Neuronal stem cell (in vitro differentiated cells): Measurements from ENCODE around the gene MEIOB.

ENCODE experiments used
- DNase-seq: peaks from one replicate; pipeline ENCODE4 v3.0.0-alpha.2; 2013; ENCODE audit warnings: low spot score
- H2AFZ ChIP-seq: one replicate; pipeline ENCODE4 v1.6.1; 2013; ENCODE audit warnings: mild to moderate bottlenecking, low read length, inconsistent platforms
- H2AK5ac ChIP-seq: 2 replicates; pipeline ENCODE4 v1.6.1; 2013; ENCODE audit warnings: low read depth, mild to moderate bottlenecking, inconsistent platforms, low read length, moderate library complexity, mixed read lengths
- H2BK120ac ChIP-seq: 2 replicates; pipeline ENCODE4 v1.6.1; 2013; ENCODE audit warnings: low read depth, mild to moderate bottlenecking, inconsistent platforms, low read length, moderate library complexity, mixed read lengths
- H2BK12ac ChIP-seq: one replicate; pipeline ENCODE4 v1.6.1; 2013; ENCODE audit warnings: low read length, inconsistent platforms
- H2BK15ac ChIP-seq: 2 replicates; pipeline ENCODE4 v1.6.1; 2013; ENCODE audit warnings: mild to moderate bottlenecking, low read length, inconsistent platforms, mixed read lengths
- H2BK5ac ChIP-seq: one replicate; pipeline ENCODE4 v1.6.1; 2013; ENCODE audit warnings: inconsistent platforms, mild to moderate bottlenecking, low read length, moderate library complexity
- H3K14ac ChIP-seq: one replicate; pipeline ENCODE4 v1.6.1; 2013; ENCODE audit warnings: low read length, inconsistent platforms
- H3K18ac ChIP-seq: 2 replicates; pipeline ENCODE4 v1.6.1; 2013; ENCODE audit warnings: low read length, inconsistent platforms
- H3K23ac ChIP-seq: 2 replicates; pipeline ENCODE4 v1.6.1; 2013; ENCODE audit warnings: low read depth, mild to moderate bottlenecking, mixed read lengths, low read length, inconsistent platforms; ENCODE audit not compliant: poor library complexity
- H3K27ac ChIP-seq: replicated peaks from 3 replicates; pipeline ENCODE4 v1.5.1; 2013; ENCODE audit warnings: low read length, inconsistent platforms
- H3K27me3 ChIP-seq, 3 experiments: 2 replicates each; pipeline ENCODE4 v1.6.1; 2013; ENCODE audit warnings: low read length in 3 of 3, mild to moderate bottlenecking in 2 of 3, inconsistent platforms in 1 of 3, low read depth in 1 of 3, mixed read lengths in 1 of 3, moderate library complexity in 1 of 3; ENCODE audit not compliant: control insufficient read depth in 3 of 3, insufficient read depth in 3 of 3
- H3K36me3 ChIP-seq, 2 donors: replicated peaks in 1 of 2; 2 replicates each; pipeline ENCODE4 v1.6.1; 2013; ENCODE audit warnings: low read length in 2 of 2; ENCODE audit not compliant: control insufficient read depth in 2 of 2, insufficient read depth in 2 of 2
- H3K4ac ChIP-seq: 2 replicates; pipeline ENCODE4 v1.6.1; 2013; ENCODE audit warnings: inconsistent platforms, mild to moderate bottlenecking, low read length, moderate library complexity
- H3K4me1 ChIP-seq, 2 donors: 1 replicate in 1 of 2; 2 replicates in 1 of 2; pipeline ENCODE4 v1.6.1; 2013; ENCODE audit warnings: low read length in 2 of 2, low read depth in 1 of 2; ENCODE audit not compliant: control insufficient read depth in 2 of 2, insufficient read depth in 1 of 2
- H3K4me2 ChIP-seq: one replicate; pipeline ENCODE4 v1.6.1; 2013; ENCODE audit warnings: mild to moderate bottlenecking, low read length, inconsistent platforms; ENCODE audit not compliant: insufficient read depth, poor library complexity, severe bottlenecking
- H3K4me3 ChIP-seq, 2 donors: 2 replicates each; pipeline ENCODE4 v1.5.1; 2013; ENCODE audit warnings: low read length in 2 of 2, mild to moderate bottlenecking in 2 of 2, inconsistent platforms in 1 of 2, moderate library complexity in 1 of 2
- H3K79me1 ChIP-seq: one replicate; pipeline ENCODE4 v1.6.1; 2013; ENCODE audit warnings: low read depth, mild to moderate bottlenecking, inconsistent platforms, low read length, moderate library complexity
- H3K9ac ChIP-seq: one replicate; pipeline ENCODE4 v1.6.1; 2013; ENCODE audit warnings: mild to moderate bottlenecking, low read depth, low read length, inconsistent platforms; ENCODE audit not compliant: poor library complexity
- H3K9me3 ChIP-seq, 2 donors: replicated peaks in 1 of 2; 2 replicates each; pipeline versions ENCODE3 to v1.6.1; 2013; ENCODE audit warnings: low read length in 2 of 2, mild to moderate bottlenecking in 2 of 2, inconsistent platforms in 1 of 2, low read depth in 1 of 2, mixed read lengths in 1 of 2, moderate library complexity in 1 of 2; ENCODE audit not compliant: control insufficient read depth in 2 of 2, insufficient read depth in 1 of 2
- H4K8ac ChIP-seq: one replicate; pipeline ENCODE4 v1.6.1; 2013; ENCODE audit warnings: low read depth, mild to moderate bottlenecking, inconsistent platforms, low read length, moderate library complexity
- H4K91ac ChIP-seq: one replicate; pipeline ENCODE4 v1.6.1; 2013; ENCODE audit warnings: low read length, low read depth, mild to moderate bottlenecking, inconsistent platforms; ENCODE audit not compliant: poor library complexity
- WGBS, 2 donors: extraction: QIAGEN DNeasy Blood & Tissue Kit; methylation state at CpG; one replicate each; pipeline ENCODE4 v1.1.7; 2013; ENCODE audit warnings: missing lambda C conversion rate in 2 of 2, mixed read lengths in 1 of 2; ENCODE audit not compliant: insufficient read length in 2 of 2, insufficient replicate concordance in 1 of 2; ENCODE audit errors: extremely low coverage in 2 of 2; 5-methylcytosine and 5-hydroxymethylcytosine counted together

The MEIOB gene

GRCh38 chr16:1859650-1860049, 12.3 kb downstream of the MEIOB start:
- no peak overlapping the region for H3K4me3 ChIP-seq
- no peak overlapping the region for H3K18ac ChIP-seq
- H3K36me3 ChIP-seq: no peaks in the 10 kb centered on the region
- H2BK120ac ChIP-seq: no peak overlapping the region
- WGBS, 2 donors: no CpG with 5 or more reads among the region's 8 CpGs
- no peak overlapping the region for H4K8ac ChIP-seq
- H3K14ac ChIP-seq: no peak overlapping the region
- peak overlapping the region; percentile 22 for H2BK12ac ChIP-seq
- no peaks in the 10 kb centered on the region for H3K79me1 ChIP-seq
- H3K4ac ChIP-seq: no peak overlapping the region
- no peak overlapping the region for H3K9ac ChIP-seq
- no peak overlapping the region for H2AFZ ChIP-seq
- no peak overlapping the region for H3K23ac ChIP-seq
- DNase-seq: no peak
- H3K4me1 ChIP-seq: no peaks in the 10 kb centered on the region
- H2BK5ac ChIP-seq: no peak overlapping the region
- H3K27me3 ChIP-seq: peaks cover 0 to 62% (median 20%) of the 10 kb centered on the region in 3 experiments
- H4K91ac ChIP-seq: no peak overlapping the region
- H3K27ac ChIP-seq: no peak overlapping the region
- H2BK15ac ChIP-seq: peak overlapping the region; percentile 75
- no peak overlapping the region for H2AK5ac ChIP-seq
- H3K9me3 ChIP-seq: no peaks in the 10 kb centered on the region
- no peak overlapping the region for H3K4me2 ChIP-seq

- no peaks in the 10 kb centered on the region for H3K79me1 ChIP-seq
- DNase-seq: no peak
- no peaks in the 10 kb centered on the region for H3K9me3 ChIP-seq
- no peak overlapping the region for H2AK5ac ChIP-seq
- no peak overlapping the region for H3K9ac ChIP-seq
- H2BK15ac ChIP-seq: no peak overlapping the region
- no peaks in the 10 kb centered on the region for H3K36me3 ChIP-seq
- H2BK120ac ChIP-seq: no peak overlapping the region
- H3K4me1 ChIP-seq: no peaks in the 10 kb centered on the region
- no CpG with 5 or more reads among the region's 8 CpGs for WGBS, 2 donors
- H3K4me2 ChIP-seq: no peak overlapping the region
- no peak overlapping the region for H3K23ac ChIP-seq
- H4K8ac ChIP-seq: no peak overlapping the region
- no peak overlapping the region for H2BK5ac ChIP-seq
- H3K18ac ChIP-seq: no peak overlapping the region
- no peak overlapping the region for H3K4me3 ChIP-seq
- no peak overlapping the region for H3K4ac ChIP-seq
- H4K91ac ChIP-seq: no peak overlapping the region
- no peak overlapping the region for H2AFZ ChIP-seq
- no peak overlapping the region for H3K14ac ChIP-seq
- H2BK12ac ChIP-seq: no peak overlapping the region
- H3K27ac ChIP-seq: no peak overlapping the region
- peaks cover 0 to 67% (median 23%) of the 10 kb centered on the region in 3 experiments for H3K27me3 ChIP-seq
Measured at GRCh38 chr16:1858189-1858865, 13.6 kb downstream of the MEIOB start.

- Histone ChIP-seq H2AFZ (no peak overlapping the region), H3K4me3 (no peak overlapping the region), H2AK5ac (no peak overlapping the region), H2BK5ac (no peak overlapping the region), H3K14ac (no peak overlapping the region), H3K27me3 (peaks cover 0 to 73% (median 22%) of the 10 kb centered on the region in 3 experiments), H3K79me1 (no peaks in the 10 kb centered on the region), H3K9ac (no peak overlapping the region), H2BK15ac (no peak overlapping the region), H3K9me3 (no peaks in the 10 kb centered on the region), H4K8ac (no peak overlapping the region), H2BK12ac (no peak overlapping the region), H4K91ac (no peak overlapping the region), H3K36me3 (no peaks in the 10 kb centered on the region), H3K4me1 (no peaks in the 10 kb centered on the region), H3K18ac (no peak overlapping the region), H3K4me2 (no peak overlapping the region), H3K4ac (no peak overlapping the region), H2BK120ac (no peak overlapping the region), H3K27ac (no peak overlapping the region), H3K23ac (no peak overlapping the region)
- WGBS, 2 donors: no CpG with 5 or more reads among the region's 5 CpGs
- no peak for DNase-seq
Measured at GRCh38 chr16:1857433-1858097, 14.4 kb downstream of the MEIOB start.

GRCh38 chr16:1851793-1852192, 20.2 kb downstream of the MEIOB start:
- Histone ChIP-seq H3K27me3 (peaks cover 0 to 36% (median 11%) of the 10 kb centered on the region in 3 experiments), H2BK15ac (no peak overlapping the region), H3K79me1 (no peaks in the 10 kb centered on the region), H3K4me3 (no peak overlapping the region), H3K27ac (no peak overlapping the region), H2BK12ac (no peak overlapping the region), H3K9ac (no peak overlapping the region), H3K9me3 (no peaks in the 10 kb centered on the region), H2BK120ac (no peak overlapping the region), H3K4ac (no peak overlapping the region), H2BK5ac (no peak overlapping the region), H3K4me2 (no peak overlapping the region), H3K23ac (no peak overlapping the region), H2AFZ (no peak overlapping the region), H3K18ac (no peak overlapping the region), H3K36me3 (no peaks in the 10 kb centered on the region), H4K91ac (no peak overlapping the region), H3K4me1 (no peaks in the 10 kb centered on the region), H2AK5ac (no peak overlapping the region), H4K8ac (no peak overlapping the region), H3K14ac (no peak overlapping the region)
- WGBS, 2 donors: no CpG with 5 or more reads among the region's 4 CpGs
- no peak for DNase-seq
